HL-60/S4 treated with phorbol 12-myristate 13-acetate at 8.2 ng/mL for 4 days and 3 days (cell line): ENCODE measurements around the gene NLRP11.

Experiments
- in situ Hi-C: fragments of 300-500 bp; cut with MboI; formaldehyde crosslinking; loops from 2 replicates; pipeline ENCODE4 v1.15.0; 2022; ENCODE audit warnings: low sequenced_read_pairs

NLRP11 gene

DNA sequence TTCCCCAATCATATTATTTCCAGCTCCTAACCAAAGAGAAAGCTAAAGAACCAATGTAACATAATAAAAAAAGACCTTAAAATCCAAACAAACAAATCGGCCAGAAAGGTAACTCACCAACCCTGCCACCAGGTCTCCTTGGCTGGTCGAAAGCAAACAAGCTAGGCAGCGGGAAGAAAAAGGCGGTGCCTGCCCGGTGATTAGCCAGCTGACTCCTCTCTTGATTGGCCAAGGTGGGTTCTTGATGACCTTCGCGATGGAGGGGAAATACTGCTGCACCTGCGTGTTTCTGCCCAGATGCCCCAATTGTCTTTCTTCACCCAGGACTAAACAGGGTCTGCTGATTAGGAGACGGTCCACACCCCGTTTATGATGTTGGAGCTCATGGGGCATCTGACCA, at the start of gene NLRP11:
TSS of gene NLRP11 (minus strand) at position 154 of the 400 bp plus-strand sequence. CDS start 13,825 bp downstream, outside the sequence.
- in situ Hi-C loops = no loop called here

DNA sequence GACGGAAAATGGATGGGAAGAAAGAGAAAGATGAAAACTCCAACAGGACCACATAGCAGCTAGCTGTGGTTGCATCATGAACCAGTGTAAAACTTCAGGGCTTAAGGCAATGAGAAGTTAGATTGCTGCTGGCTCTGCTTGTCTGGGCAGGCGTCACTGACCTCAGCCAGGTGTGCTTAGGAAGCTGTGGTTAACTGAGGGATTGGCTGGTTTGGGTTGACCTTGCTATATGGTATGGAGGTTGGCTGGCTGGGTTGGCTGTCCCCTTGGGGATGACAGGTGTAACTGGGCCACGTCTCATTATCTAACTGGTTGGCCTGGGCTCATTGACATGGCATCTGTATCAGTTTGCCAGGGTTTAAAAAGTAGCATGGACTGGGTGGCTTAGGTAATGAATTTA, 45.4 kb upstream of the NLRP11 start:
- in situ Hi-C loops = no loop called here

DNA sequence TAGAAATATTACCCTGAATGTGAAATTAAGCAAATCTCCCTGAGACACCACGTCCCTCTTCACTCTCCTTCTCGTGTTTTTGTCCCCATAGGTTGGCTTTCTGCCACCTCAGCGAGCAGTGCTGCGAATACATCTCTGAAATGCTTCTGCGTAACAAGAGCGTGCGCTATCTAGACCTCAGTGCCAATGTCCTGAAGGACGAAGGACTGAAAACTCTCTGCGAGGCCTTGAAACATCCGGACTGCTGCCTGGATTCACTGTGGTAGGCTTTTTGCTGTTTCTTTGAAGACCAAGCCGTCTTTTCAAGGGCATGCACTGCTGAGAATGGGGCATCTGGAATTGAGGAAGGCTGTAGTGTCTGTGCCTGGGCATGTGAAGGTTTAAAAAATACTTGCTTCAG, 38.9 kb upstream of the NLRP11 start:
- in situ Hi-C loops = no loop called here

DNA sequence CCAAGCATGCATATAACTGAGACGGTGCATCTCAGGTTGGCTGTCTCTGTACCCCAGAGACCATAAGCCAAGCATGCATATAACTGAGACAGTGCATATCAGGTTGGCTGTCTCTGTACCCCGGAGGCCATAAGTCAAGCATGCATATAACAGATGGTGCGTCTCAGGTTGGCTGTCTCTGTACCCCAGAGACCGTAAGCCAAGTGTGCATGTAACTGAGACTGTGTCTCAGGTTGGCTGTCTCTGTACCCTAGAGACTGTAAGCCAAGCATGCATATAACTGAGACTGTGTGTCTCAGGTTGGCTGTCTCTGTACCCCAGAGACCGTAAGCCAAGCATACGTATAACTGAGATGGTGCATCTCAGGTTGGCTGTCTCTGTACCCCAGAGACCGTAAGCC, 35.3 kb upstream of the NLRP11 start:
- in situ Hi-C loops = no loop called here

DNA sequence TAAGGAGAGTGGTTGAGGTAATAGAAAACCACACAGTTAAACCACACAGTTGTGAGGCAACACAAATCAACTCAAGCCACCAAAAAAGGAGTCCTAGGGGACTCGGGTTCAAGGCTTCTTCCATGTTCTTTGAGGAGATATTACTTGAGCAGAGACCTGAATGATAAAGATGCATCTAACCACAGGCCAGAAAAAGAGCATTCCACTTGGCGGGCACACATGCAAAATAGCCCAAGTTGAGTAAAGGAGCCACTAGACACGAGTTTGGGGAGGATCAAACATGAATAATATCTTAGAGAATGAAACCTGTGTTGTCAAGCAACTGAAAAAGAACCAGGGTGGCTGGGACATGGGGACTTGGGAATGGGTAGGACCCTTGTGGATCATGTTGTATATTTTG, 34.7 kb upstream of the NLRP11 start:
- in situ Hi-C loops = no loop called here

DNA sequence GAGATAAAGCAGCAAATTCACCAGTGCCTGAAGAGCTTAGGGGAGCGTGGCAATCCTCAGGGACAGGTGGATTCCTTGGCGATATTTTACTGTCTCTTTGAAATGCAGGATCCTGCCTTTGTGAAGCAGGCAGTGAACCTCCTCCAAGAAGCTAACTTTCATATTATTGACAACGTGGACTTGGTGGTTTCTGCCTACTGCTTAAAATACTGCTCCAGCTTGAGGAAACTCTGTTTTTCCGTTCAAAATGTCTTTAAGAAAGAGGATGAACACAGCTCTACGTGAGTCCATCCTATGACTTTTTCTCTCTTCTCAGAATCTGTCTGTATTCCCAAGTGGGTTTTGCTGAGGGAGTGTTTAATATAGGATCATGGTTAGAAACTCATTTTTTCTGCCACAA, 27.2 kb upstream of the NLRP11 start:
- in situ Hi-C loops = no loop called here

DNA sequence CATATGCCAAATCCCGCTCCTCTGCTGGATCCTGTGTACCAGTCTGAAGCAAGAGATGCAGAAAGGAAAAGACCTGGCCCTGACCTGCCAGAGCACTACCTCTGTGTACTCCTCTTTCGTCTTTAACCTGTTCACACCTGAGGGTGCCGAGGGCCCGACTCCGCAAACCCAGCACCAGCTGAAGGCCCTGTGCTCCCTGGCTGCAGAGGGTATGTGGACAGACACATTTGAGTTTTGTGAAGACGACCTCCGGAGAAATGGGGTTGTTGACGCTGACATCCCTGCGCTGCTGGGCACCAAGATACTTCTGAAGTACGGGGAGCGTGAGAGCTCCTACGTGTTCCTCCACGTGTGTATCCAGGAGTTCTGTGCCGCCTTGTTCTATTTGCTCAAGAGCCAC, 26.6 kb upstream of the NLRP11 start:
- in situ Hi-C loops = no loop called here

DNA sequence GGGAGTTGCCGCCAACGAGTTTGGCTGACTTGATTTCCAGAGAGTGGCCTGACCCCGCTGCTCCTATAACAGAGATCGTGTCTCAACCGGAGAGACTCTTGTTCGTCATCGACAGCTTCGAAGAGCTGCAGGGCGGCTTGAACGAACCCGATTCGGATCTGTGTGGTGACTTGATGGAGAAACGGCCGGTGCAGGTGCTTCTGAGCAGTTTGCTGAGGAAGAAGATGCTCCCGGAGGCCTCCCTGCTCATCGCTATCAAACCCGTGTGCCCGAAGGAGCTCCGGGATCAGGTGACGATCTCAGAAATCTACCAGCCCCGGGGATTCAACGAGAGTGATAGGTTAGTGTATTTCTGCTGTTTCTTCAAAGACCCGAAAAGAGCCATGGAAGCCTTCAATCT, 26.2 kb upstream of the NLRP11 start:
- in situ Hi-C loops = no loop called here

DNA sequence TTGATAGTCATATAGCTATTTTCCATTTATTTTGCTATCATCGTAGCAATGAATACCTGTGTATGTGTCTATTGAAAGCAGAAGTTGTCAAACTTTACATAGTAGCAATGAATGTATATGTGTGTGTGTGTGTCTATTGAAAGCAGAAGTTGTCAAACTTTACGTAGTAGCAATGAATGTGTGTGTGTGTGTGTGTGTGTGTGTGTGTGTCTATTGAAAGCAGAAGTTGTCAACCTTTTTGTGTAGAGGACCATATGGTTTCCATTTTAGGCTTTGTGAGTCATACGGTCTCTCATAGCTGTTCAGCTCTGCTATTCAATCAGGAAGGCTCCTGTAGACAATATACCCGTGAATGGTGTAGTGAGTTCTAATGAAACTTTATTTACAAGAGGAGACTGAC, 25.4 kb upstream of the NLRP11 start:
- in situ Hi-C loops = no loop called here

DNA sequence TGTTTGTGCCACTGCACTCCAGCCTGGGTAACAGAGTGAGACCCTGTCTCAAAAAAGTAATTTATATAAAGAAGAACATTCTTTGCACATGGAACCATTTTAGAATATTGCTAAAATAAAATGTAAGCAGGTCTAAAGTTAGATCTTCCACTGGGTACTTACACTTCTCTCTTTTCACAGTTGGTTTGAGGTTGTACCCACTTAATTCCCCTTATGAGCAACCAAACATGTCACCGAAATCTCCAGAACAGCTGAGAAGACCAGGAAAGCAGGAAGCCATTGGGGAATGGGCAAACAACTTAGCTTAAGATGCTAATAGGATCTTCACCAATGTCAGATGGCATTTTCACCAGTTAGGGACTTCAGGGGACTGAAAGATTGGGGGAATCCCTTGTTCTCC, 23.4 kb upstream of the NLRP11 start:
- in situ Hi-C loops = no loop called here

DNA sequence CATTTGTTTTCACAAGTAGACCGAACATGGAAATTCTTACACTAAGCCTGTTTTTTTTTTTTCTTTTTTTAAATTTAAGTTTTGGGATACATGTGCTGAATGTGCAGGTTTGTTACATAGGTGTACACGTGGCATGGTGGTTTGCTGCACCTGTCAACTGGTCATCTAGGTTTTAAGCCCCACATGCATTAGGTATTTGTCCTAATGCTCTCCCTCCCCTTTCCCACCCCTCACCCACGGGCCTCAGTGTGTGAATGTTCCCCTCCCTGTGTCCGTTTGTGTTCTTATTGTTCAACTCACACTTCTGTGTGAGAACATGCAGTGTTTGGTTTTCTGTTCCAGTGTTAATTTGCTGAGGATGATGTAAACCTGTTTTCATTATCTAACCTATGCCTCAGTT, 7.1 kb upstream of the NLRP11 start:
- in situ Hi-C loops = no loop called here

DNA sequence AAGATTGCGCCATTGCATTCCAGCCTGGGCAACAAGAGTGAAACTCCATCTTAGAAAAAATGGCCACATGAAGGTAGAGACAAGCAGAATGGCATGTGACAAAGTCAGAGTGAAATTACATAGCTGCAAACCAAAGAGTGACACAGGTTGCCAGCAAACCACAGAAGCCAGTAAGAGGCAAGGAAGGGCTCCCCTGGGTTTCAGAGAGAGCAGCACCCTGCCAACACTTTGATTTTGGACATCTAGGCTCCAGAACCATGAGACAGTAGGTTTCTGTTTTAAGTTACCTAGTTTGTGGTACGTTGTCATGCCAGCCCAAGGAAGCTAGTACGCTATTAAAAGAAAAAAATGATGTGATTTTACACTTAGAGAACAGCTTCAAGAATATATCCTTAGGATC, 6.5 kb upstream of the NLRP11 start:
- in situ Hi-C loops = no loop called here

DNA sequence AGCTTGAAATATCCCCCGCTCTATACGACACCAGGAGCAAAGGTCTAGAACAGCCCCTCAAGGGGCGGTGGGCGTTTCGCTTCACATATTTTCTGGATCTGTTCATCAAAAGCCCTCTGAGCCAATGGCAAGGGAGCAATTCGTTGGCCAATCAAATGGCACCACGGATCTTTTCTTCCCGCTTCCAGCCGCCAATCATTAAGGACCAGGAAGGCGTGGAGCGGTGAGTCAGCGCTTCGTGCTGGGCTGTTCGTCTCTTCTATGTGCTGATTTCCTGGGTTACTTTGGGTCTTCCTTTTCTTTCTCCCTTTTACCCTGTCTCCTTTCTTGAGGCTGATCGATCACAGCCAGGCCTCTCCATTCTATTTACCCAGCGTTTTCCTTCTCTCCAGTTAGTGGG, 4.5 kb upstream of the NLRP11 start, which contains the start of gene NLRP4:
TSS of gene NLRP4 (plus strand) at position 201 of the 400 bp plus-strand sequence. CDS start 15,541 bp downstream, outside the sequence.
- in situ Hi-C loops = no loop called here

DNA sequence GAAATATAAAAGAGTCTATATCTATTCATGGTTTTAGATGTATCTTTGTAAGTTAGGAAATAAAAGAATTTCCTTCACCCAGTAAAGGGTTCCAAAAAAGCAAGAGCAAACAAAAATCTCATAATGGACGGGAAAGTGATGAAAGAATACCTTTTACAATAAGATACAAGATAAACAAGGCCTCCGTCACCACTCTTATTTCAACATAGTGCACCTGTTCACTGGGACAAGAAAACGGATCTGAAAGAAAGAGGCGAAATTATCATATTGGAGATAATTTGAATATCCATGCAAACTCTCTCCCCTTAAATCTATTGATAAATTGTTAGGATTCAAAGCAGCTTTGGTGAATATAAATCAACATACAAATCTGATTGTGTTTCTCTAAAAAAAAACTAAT, 877 bp upstream of the NLRP11 start:
- in situ Hi-C loops = no loop called here

DNA sequence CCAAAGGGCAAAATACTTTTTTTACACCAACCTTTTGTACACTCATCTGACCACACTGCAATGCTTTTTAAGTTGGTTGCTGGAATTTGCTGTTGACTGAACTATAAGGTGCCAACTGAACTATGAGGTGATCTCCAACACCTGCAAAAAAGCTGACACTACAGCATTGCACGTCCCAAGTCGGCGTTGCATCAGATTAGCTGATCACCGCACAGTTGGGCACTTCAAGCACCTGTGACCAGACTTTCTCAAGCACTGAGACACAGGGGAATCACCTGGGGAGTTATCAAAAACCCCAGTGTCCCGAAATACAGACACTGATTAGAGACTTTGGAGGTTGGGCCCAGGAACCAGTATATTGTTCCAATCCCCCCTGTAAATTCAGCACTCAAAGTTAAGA, 1.1 kb downstream of the NLRP11 start:
- in situ Hi-C loops = no loop called here

DNA sequence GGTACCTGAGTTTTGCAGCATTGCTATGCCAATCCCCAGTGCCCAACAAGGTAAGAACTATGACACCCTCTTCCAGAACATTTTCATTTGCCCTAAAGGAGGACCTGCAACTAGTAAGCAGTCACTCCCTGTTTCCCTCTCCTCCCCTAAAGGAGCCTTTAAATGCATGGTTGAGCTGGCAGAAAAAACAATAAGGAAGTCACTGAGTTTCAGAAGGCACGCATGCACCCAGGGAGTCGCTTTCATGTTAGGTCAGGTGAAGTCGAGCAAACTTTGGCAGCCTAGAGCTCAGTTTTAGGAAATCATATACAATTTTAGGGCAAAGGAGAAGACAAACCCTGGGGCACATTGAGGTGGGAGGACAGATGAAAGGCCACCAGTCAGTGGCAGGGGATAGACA, 11.8 kb downstream of the NLRP11 start:
- in situ Hi-C loops = no loop called here

DNA sequence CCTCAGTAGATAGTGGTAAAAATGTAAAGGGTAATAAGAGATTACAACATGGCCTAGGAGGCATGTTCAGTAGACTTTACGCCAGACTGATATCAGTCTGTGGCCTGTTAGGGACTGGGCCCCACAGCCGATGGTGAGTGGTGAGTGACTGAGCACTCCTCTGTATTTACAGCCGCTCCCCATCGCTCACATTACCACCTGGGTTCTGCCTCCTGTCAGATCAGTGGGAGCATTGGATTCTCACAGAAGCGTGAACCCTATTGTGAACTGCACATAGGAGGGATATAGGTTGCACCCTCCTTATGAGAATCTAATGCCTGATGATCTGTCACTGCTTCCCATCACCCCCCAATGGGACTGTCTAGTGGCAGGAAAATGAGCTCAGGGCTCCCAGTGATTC, 17.9 kb downstream of the NLRP11 start:
- in situ Hi-C loops = no loop called here

DNA sequence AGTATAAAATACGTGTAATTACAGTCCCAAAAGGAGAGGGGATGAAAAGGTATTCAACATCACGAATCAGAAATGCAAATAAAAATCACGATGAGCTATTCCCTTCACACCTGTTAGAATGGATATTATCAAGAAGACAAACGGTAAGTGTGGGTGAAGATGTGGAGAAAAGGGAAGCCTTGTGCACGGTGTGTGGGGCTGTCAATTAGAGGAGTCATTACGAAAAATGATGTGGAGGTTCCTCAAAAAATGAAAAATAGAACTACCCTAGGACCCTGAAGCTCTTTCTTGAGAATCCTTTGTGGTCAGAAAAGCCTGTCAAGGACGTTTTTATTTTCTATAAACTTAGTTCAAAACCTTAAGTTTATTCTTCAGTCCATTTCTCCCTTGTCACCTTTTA, 19.4 kb downstream of the NLRP11 start:
- in situ Hi-C loops = no loop called here

DNA sequence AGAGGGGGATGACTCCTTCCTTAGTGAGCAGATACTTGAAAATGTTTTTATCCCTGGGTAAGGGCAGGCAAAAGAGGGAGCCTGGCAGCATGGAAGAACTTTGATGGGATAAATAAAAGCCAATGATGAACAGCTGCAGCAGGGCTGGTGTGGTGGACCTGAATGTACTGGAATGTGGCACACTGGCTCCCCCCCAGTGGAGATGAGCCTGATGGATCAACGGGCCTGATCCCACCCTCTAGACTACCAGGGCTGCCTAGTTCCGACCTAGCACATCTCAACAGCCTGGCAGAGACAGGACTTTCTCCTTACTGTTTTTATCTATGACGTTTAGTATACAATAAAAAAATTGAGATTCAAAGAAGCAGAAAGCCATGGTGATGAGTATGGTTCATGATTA, 20.5 kb downstream of the NLRP11 start:
- in situ Hi-C loops = no loop called here

DNA sequence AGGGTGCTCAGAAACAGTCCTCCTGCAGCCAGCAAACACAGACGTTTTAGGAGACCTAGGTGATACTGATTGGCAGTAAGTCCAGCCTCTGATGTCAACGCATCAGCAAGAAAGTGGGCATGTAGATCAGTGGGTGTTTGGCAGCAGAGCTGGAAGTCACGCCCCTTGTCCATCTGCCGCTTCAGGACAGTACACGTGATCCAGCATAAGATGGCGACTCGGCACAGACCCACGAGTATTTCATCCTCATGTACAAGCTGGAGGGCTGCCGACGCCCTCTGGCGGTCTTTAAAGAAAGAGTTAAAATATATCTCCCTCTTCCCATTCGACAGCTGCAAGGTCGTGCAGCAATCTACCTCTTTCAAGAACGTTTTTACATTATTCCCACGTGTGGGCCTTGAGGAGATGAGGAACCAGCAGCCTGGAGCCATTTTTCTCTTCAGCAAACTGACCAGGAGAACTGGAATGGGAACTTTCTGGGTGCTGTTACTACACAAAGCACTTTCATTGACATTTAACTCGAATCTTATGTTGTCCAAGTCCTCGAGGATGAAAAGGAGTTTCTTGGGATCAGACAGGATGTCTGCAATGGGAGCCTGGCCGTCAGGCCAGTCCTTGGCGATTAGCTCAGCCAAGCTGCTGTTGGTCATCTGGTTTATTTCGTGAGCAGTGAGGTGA, 22.3 kb downstream of the NLRP11 start:
- in situ Hi-C loops = no loop called here

DNA sequence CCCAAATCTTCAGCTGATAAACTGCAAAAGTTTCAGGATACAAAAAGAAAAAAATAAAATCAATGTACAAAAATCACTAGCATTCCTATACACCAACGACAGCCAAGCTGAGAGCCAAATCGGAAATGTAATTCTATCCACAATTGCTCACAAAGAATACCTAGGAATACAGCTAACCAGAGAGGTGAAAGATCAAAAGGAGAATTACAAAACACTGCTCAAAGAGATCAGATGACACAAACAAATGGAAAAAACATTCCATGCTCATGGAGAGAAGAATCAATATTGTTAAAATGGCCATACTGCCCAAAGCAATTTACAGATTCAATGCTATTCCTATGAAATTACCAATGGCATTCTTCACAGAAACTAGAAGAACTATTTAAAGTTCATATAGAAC, 29.5 kb downstream of the NLRP11 start:
- in situ Hi-C loops = no loop called here

DNA sequence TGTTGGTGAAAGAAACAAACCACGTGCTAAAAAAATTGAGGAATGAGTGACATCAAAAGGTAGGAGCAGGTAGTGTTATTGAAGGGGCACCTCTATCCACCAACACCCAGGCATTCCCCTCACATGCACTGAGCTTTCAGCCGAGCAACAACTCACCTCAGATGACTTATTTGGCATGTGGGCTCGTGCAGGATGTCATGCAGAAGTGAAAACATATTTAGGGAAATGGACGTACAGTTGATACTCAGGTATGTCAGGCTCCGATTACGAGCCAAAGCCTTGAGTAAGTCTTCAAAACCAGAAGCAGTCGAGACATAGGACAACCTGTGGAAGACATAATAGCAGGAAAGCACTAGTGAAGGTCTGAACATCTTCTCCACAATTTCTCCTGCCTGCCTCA, 30.4 kb downstream of the NLRP11 start:
- in situ Hi-C loops = no loop called here

DNA sequence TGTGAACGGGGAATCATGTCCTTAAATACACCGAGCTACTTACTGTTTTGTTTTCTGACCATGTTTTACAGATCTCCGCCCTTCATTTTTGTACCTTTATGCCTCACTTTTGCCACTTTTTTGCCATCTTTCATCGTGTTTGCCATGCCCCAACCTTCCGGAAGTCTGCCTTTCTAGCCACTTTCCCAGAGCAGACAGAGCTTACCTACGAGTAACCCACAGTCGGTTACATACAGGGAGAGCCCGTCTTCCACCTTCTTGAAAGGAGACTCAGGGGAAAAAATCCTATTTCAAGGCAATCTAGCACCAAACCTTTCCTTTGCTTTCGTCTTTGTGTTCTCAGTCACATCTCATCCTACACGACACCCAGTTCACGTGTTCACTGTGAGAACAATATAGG, 36.8 kb downstream of the NLRP11 start:
- in situ Hi-C loops = no loop called here
